Endothelial cell of umbilical vein (primary cell): ENCODE results near the gene CELF2. TPM values are rescaled to one million over a fixed set of nuclear protein-coding genes. Genes with fewer than 3 reads are reported as not detected.

ENCODE experiments used
- BruUV-seq: library from RNA; stranded (reverse); fragments of 400-500 nt; replicated peaks from 2 replicates; lab custom pipeline; 2021; lab: Mats Ljungman, UMichigan
- CTCF ChIA-PET: fragments of 300-600, 350-600 bp; sonication (Branson Sonifier 250); formaldehyde crosslinking; loops from one replicate; lab custom pipeline; 2021; ENCODE audit warnings: antibody characterized with exemption, inconsistent platforms; lab: Charles Lee
- POLR2A ChIA-PET: fragments of 300-600, 350-600 bp; sonication (Branson Sonifier 250); formaldehyde crosslinking; loops from one replicate; lab custom pipeline; 2021; ENCODE audit warnings: antibody characterized with exemption, inconsistent platforms; lab: Charles Lee
- DNase-seq: peaks from one replicate; pipeline ENCODE4 v3.0.0-alpha.2; 2011; ENCODE audit warnings: low read depth, low spot score
- FAIRE-seq: peaks from 2 replicates; lab custom pipeline; 2011; peaks lifted over from hg19 to GRCh38; lab: Jason Lieb, UNC
- H2AFZ ChIP-seq: 2 replicates; pipeline ENCODE4 v1.6.0; 2012; ENCODE audit warnings: low read depth, low read length, control low read depth, inconsistent platforms
- H3K27ac ChIP-seq: 2 replicates; pipeline ENCODE4 v1.5.1; 2011; ENCODE audit warnings: low read depth, mild to moderate bottlenecking, control low read depth, low read length, moderate library complexity; ENCODE audit not compliant: insufficient read depth
- H3K27me3 ChIP-seq, 2 experiments: 2 replicates each; pipeline versions ENCODE4 v1.6.0 to v1.6.1; 2011; ENCODE audit warnings: low read length in 2 of 2, mixed read lengths in 1 of 2; ENCODE audit not compliant: control insufficient read depth in 2 of 2, insufficient read depth in 2 of 2
- H3K36me3 ChIP-seq, 2 experiments: 2 replicates in 1 of 2; 3 replicates in 1 of 2; pipeline ENCODE4 v1.5.1; 2011; ENCODE audit warnings: low read length in 2 of 2, mild to moderate bottlenecking in 1 of 2, moderate library complexity in 1 of 2; ENCODE audit not compliant: control insufficient read depth in 2 of 2, insufficient read depth in 2 of 2; ENCODE audit errors: extremely low read depth in 1 of 2
- H3K4me1 ChIP-seq: 3 replicates; pipeline ENCODE4 v1.5.1; 2011; ENCODE audit warnings: mild to moderate bottlenecking, low read length; ENCODE audit not compliant: control insufficient read depth, insufficient read depth; ENCODE audit errors: extremely low read depth
- H3K4me2 ChIP-seq: 2 replicates; pipeline ENCODE4 v1.6.1; 2011; ENCODE audit warnings: low read length, control low read depth, mixed read lengths; ENCODE audit not compliant: insufficient read depth
- H3K4me3 ChIP-seq, 3 experiments: fragments of 200-600 bp in 1 of 3; sonication (generic), shearing (Covaris generic) in 1 of 3; replicated peaks in 1 of 3; 2 replicates each; pipeline ENCODE4 v1.5.1; 2011 to 2016; ENCODE audit warnings: control low read depth in 3 of 3, low read length in 3 of 3, mild to moderate bottlenecking in 2 of 3, inconsistent platforms in 1 of 3, low read depth in 1 of 3, moderate library complexity in 1 of 3; ENCODE audit not compliant: insufficient read depth in 1 of 3
- H3K79me2 ChIP-seq: 2 replicates; pipeline ENCODE4 v1.6.0; 2012; ENCODE audit warnings: low read length, inconsistent platforms; ENCODE audit not compliant: control insufficient read depth, insufficient read depth
- H3K9ac ChIP-seq: replicated peaks from 2 replicates; pipeline ENCODE3; 2011; ENCODE audit warnings: low read length, control low read depth; ENCODE audit not compliant: insufficient read depth; ENCODE audit errors: extremely low read depth
- H3K9me1 ChIP-seq: replicated peaks from 3 replicates; pipeline ENCODE4 v1.6.0; 2011; ENCODE audit warnings: mild to moderate bottlenecking, low read length; ENCODE audit not compliant: control insufficient read depth, insufficient read depth; ENCODE audit errors: extremely low read depth
- H3K9me3 ChIP-seq: replicated peaks from 2 replicates; pipeline ENCODE4 v1.5.1; 2012; ENCODE audit warnings: low read length, inconsistent platforms; ENCODE audit not compliant: control insufficient read depth, insufficient read depth
- H4K20me1 ChIP-seq: replicated peaks from 2 replicates; pipeline ENCODE3; 2011; ENCODE audit warnings: mild to moderate bottlenecking, low read length; ENCODE audit not compliant: control insufficient read depth, insufficient read depth; ENCODE audit errors: extremely low read depth
- EZH2 ChIP-seq: IDR thresholded peaks from 2 replicates; pipeline ENCODE4 v1.6.1; 2012; ENCODE audit warnings: borderline replicate concordance, low read depth, mild to moderate bottlenecking, moderate library complexity, low read length, inconsistent platforms; ENCODE audit not compliant: severe bottlenecking
- FOS ChIP-seq: IDR thresholded peaks from 2 replicates; pipeline ENCODE4 v1.6.1; 2011; ENCODE audit warnings: mild to moderate bottlenecking, low read length, moderate library complexity, borderline replicate concordance; ENCODE audit not compliant: insufficient read depth
- GATA2 ChIP-seq: IDR thresholded peaks from 2 replicates; pipeline ENCODE4 v1.7.0; 2011; ENCODE audit warnings: low read depth, mild to moderate bottlenecking, moderate library complexity, mixed read lengths, low read length; ENCODE audit not compliant: insufficient read length, insufficient read depth
- JUN ChIP-seq: IDR thresholded peaks from 2 replicates; pipeline ENCODE4 v1.6.1; 2011; ENCODE audit warnings: borderline replicate concordance, low read depth; ENCODE audit not compliant: insufficient read length, insufficient read depth
- MAX ChIP-seq: IDR thresholded peaks from 2 replicates; pipeline ENCODE4 v1.6.1; 2011; ENCODE audit not compliant: insufficient read depth, insufficient read length
- MYC ChIP-seq: IDR thresholded peaks from one replicate; pipeline ENCODE4 v1.6.1; 2011; ENCODE audit warnings: mild to moderate bottlenecking, low read depth, low read length
- POLR2A ChIP-seq: IDR thresholded peaks from 2 replicates; pipeline ENCODE4 v1.6.1; 2012; ENCODE audit warnings: low read depth, mild to moderate bottlenecking, control low read depth, low read length
- POLR2AphosphoS5 ChIP-seq: IDR thresholded peaks from 2 replicates; pipeline ENCODE4 v1.6.1; 2012; ENCODE audit warnings: low read depth, mild to moderate bottlenecking, control low read depth, low read length, moderate library complexity; ENCODE audit not compliant: insufficient read depth
- dilution Hi-C: fragments of 300-500 bp; cut with MboI; formaldehyde crosslinking; loops from one replicate; pipeline ENCODE4 v1.15.0; 2019; ENCODE audit warnings: low sequenced_read_pairs; ENCODE audit not compliant: extremely low pct_ligation_motif_present
- intact Hi-C: fragments of 100-400 bp; cut with micrococcal nuclease; formaldehyde crosslinking; loops from one replicate; pipeline ENCODE4 v1.10.0; 2022
- polyA plus RNA-seq, 4 experiments: library from polyadenylated mRNA; depleted of rRNA in 3 of 4; stranded (reverse) in 3 of 4; unstranded in 1 of 4; fragments of >200 nt; gene quantifications; 2 replicates each; pipeline versions ENCODE4 v1.2.1 to v1.2.3, GENCODE V29; 2011 to 2012; ENCODE audit warnings: missing spikeins in 1 of 4
- total RNA-seq: library from RNA; stranded (reverse); gene quantifications from 2 replicates; pipeline ENCODE4 v1.2.3, GENCODE V29; 2021
- TF ChIP-seq, protein P1 (sequence below), 2 donors: IDR thresholded peaks; 1 replicate in 1 of 2; 2 replicates in 1 of 2; pipeline ENCODE4 v1.5.1; 2011; ENCODE audit warnings: low read length in 2 of 2, mild to moderate bottlenecking in 2 of 2, moderate library complexity in 2 of 2, control low read depth in 1 of 2, inconsistent platforms in 1 of 2, low read depth in 1 of 2; ENCODE audit not compliant: insufficient read depth in 1 of 2; ENCODE audit errors: extremely low read depth in 1 of 2

Gene CELF2
- total and polyA plus RNA-seq, 2 donors (not counting 3 experiments of a cell fraction or from before 2014, with no cell fraction given), result 21.6 to 42.6 TPM

DNA sequence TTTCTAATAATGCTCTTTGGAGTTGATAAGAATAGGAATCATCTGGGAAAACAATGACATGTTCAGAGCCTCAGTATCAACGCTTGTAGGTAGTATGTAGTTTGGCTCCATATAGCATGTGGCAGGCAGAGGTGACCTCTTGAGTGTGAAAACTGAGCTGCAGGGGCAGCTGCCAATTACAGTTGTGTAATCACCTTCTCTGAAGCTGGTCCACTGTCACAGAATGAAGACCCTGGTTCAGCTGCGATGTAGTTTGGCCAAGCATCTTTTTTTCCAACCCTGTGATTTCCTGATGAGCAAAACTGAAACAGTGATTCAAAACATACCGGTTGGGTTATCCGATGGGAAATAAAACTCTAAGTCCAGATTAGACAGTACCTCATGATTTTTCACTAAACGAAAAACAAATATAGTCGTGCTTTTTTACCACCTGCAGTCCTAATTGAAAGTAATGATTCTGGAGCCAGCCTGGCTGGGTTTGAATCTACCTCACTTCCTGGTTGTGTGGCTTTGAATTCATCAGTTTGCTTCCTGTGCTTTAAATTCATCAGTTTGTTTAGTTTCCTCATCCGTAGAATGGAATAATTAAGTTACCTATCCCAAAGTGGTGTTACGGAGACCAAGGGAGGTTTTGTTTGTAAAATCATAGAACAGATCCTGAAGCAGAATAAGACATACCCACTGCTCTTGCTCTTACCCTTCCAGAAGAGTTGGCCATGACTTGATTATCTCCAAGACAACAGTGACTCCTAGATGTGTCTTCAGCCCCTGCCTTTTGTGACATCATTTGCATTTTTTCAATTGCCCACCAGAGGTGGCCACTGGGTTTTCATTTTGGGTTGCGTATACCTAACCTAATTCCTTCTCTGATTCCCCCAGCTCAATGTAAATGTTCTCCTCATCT lies 87.4 kb downstream of the CELF2 start:
- H3K27me3 ChIP-seq, result no peaks in the 10 kb centered on the region
- H3K27ac ChIP-seq, result no peak overlapping the region
- ChIA-PET CTCF (interaction anchor here (1.0 to 1.4 kb wide), 2 partner anchors 19 to 1762 kb away, joined by 3 read pairs; no protein-coding TSS in a partner anchor), POLR2A (no interaction called here)
- TF ChIP-seq POLR2A (no peak), POLR2AphosphoS5 (no peak), MYC (no peak), JUN (no peak), FOS (no peak), GATA2 (no peak), MAX (no peak), EZH2 (no peak)
- TF ChIP-seq, protein P1, sequence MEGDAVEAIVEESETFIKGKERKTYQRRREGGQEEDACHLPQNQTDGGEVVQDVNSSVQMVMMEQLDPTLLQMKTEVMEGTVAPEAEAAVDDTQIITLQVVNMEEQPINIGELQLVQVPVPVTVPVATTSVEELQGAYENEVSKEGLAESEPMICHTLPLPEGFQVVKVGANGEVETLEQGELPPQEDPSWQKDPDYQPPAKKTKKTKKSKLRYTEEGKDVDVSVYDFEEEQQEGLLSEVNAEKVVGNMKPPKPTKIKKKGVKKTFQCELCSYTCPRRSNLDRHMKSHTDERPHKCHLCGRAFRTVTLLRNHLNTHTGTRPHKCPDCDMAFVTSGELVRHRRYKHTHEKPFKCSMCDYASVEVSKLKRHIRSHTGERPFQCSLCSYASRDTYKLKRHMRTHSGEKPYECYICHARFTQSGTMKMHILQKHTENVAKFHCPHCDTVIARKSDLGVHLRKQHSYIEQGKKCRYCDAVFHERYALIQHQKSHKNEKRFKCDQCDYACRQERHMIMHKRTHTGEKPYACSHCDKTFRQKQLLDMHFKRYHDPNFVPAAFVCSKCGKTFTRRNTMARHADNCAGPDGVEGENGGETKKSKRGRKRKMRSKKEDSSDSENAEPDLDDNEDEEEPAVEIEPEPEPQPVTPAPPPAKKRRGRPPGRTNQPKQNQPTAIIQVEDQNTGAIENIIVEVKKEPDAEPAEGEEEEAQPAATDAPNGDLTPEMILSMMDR (IDR thresholded peaks at IDR 0.05; ENCODE audit: extremely low read depth in 1 of 2, insufficient read depth in 1 of 2, low read depth in 1 of 2, low read length in 2 of 2), result no peak
- no peaks in the 10 kb centered on the region for H3K4me1 ChIP-seq
- no peak overlapping the region for H3K4me3 ChIP-seq
- no peaks in the 10 kb centered on the region for H3K9me3 ChIP-seq
- intact Hi-C loops (no loop called here), dilution Hi-C loops (no loop called here)
- no peaks in the 10 kb centered on the region for H3K9me1 ChIP-seq
- no peaks in the 10 kb centered on the region for H3K36me3 ChIP-seq
- FAIRE-seq (no peak), DNase-seq (no peak)
- no peak overlapping the region for H2AFZ ChIP-seq
- H3K9ac ChIP-seq, result no peak overlapping the region
- no peaks in the 10 kb centered on the region for H4K20me1 ChIP-seq
- no TSS peak for BruUV-seq
- no peak overlapping the region for H3K4me2 ChIP-seq
- H3K79me2 ChIP-seq, result no peaks in the 10 kb centered on the region
